ENCODE results near the gene KIAA1191. TPM values are rescaled to one million over a fixed set of nuclear protein-coding genes. Genes with fewer than 3 reads are reported as not detected.

The KIAA1191 gene
- total RNA-seq, 6 donors from 2014 or later = 53.4 to 109 (median 90.0) TPM

- TF ChIP-seq POLR2AphosphoS5 (IDR thresholded peaks at IDR 0.05) = no peak
- TF ChIP-seq EP300 (IDR thresholded peaks at IDR 0.05) = no peak
- TF ChIP-seq POLR2A (IDR thresholded peaks at IDR 0.05) = no peak
- no peak for TF ChIP-seq CTCF (IDR thresholded peaks at IDR 0.05)
- H3K36me3 ChIP-seq = peaks cover 36 to 100% (median 64%) of the 10 kb centered on the region in 4 donors
- ATAC-seq (ENCODE audit: low FRiP score in 2 of 2) = peak in 1 of 2 donors; percentile 55
Observed at GRCh38 chr5:176350416-176350815, 11.1 kb downstream of the KIAA1191 start.

GRCh38 chr5:176342766-176343458, 18.7 kb downstream of the KIAA1191 start:
- Histone ChIP-seq H3K36me3 (peaks cover 16 to 56% (median 35%) of the 10 kb centered on the region in 4 donors), H3K4me3 (no peak overlapping the region), H3K9me3 (no peaks in the 10 kb centered on the region), H3K27me3 (no peaks in the 10 kb centered on the region), H3K4me1 (no peaks in the 10 kb centered on the region), H3K27ac (no peak overlapping the region)
- WGBS, 2 donors = 44 to 81% methylated on average over 2 of the region's 2 CpGs
- ATAC-seq (ENCODE audit: low FRiP score in 2 of 2) (no peak), DNase-seq (no peak)
- TF ChIP-seq EP300 (IDR thresholded peaks at IDR 0.05) (no peak), POLR2AphosphoS5 (IDR thresholded peaks at IDR 0.05) (no peak)

More at GRCh38 chr5:176350416-176350815, 11.1 kb downstream of the KIAA1191 start:
- Histone ChIP-seq H3K27ac (no peak overlapping the region), H3K4me1 (peaks cover 0 to 4% (median 0%) of the 10 kb centered on the region in 4 donors), H3K27me3 (no peaks in the 10 kb centered on the region), H3K9me3 (no peaks in the 10 kb centered on the region), H3K4me3 (no peak overlapping the region)
- DNase-seq = peak in 1 of 2 donors; percentile 62
- WGBS, 2 donors = 81 to 91% methylated on average over 8 of the region's 8 CpGs

GRCh38 chr5:176342158-176342483, 19.4 kb downstream of the KIAA1191 start:
- Histone ChIP-seq H3K4me1 (no peaks in the 10 kb centered on the region), H3K9me3 (no peaks in the 10 kb centered on the region), H3K4me3 (no peak overlapping the region), H3K27ac (no peak overlapping the region), H3K27me3 (no peaks in the 10 kb centered on the region), H3K36me3 (peaks cover 8 to 56% (median 33%) of the 10 kb centered on the region in 4 donors)
- WGBS, 2 donors = 87 to 98% methylated on average over 1 of the region's 1 CpG
- DNase-seq = no peak
- no peak for TF ChIP-seq CTCF (IDR thresholded peaks at IDR 0.05)
- TF ChIP-seq POLR2AphosphoS5 (IDR thresholded peaks at IDR 0.05) = no peak
- TF ChIP-seq EP300 (IDR thresholded peaks at IDR 0.05) = no peak
- no peak for TF ChIP-seq POLR2A (IDR thresholded peaks at IDR 0.05)
- no peak for ATAC-seq (ENCODE audit: low FRiP score in 2 of 2)

GRCh38 chr5:176341325-176342157, 20.0 kb downstream of the KIAA1191 start:
- Histone ChIP-seq H3K36me3 (peaks cover 7 to 56% (median 30%) of the 10 kb centered on the region in 4 donors), H3K27ac (no peak overlapping the region), H3K4me1 (no peaks in the 10 kb centered on the region), H3K9me3 (no peaks in the 10 kb centered on the region), H3K4me3 (no peak overlapping the region), H3K27me3 (no peaks in the 10 kb centered on the region)
- no peak for TF ChIP-seq POLR2AphosphoS5 (IDR thresholded peaks at IDR 0.05)
- no peak for TF ChIP-seq CTCF (IDR thresholded peaks at IDR 0.05)
- TF ChIP-seq POLR2A (IDR thresholded peaks at IDR 0.05) = no peak
- TF ChIP-seq EP300 (IDR thresholded peaks at IDR 0.05) = no peak
- ATAC-seq (ENCODE audit: low FRiP score in 2 of 2) (no peak), DNase-seq (no peak)
- 74 to 92% methylated on average over 2 of the region's 2 CpGs for WGBS, 2 donors

- no peaks in the 10 kb centered on the region for H3K27me3 ChIP-seq
- no peaks in the 10 kb centered on the region for H3K4me1 ChIP-seq
- TF ChIP-seq CTCF (IDR thresholded peaks at IDR 0.05) (no peak), EP300 (IDR thresholded peaks at IDR 0.05) (no peak)
- no peak overlapping the region for H3K4me3 ChIP-seq
- WGBS, 2 donors = 92 to 96% methylated on average over 5 of the region's 5 CpGs
- no peak for DNase-seq
- peaks cover 4 to 34% (median 13%) of the 10 kb centered on the region in 4 donors for H3K36me3 ChIP-seq
- H3K27ac ChIP-seq = no peak overlapping the region
- no peak for ATAC-seq (ENCODE audit: low FRiP score in 2 of 2)
- H3K9me3 ChIP-seq = no peaks in the 10 kb centered on the region
Observed at GRCh38 chr5:176339304-176339703, 22.3 kb downstream of the KIAA1191 start.

Data from upper lobe of left lung (tissue), 6 donors.